Thymus (tissue), 11 donors: ENCODE results near the gene ADGRG1. TPM values are rescaled to one million over a fixed set of nuclear protein-coding genes. Genes with fewer than 3 reads are reported as not detected.

ENCODE experiments used
- DNase-seq, 9 donors: peaks; one replicate each; pipeline ENCODE4 v3.0.0-alpha.2; 2013; ENCODE audit warnings: low spot score in 9 of 9, low read depth in 6 of 9, missing footprints in 1 of 9
- H3K27ac ChIP-seq, 2 donors: one replicate each; pipeline ENCODE4 v1.5.1; 2013; ENCODE audit warnings: control low read depth in 1 of 2, low read depth in 1 of 2, low read length in 1 of 2, mild to moderate bottlenecking in 1 of 2, moderate library complexity in 1 of 2
- H3K27me3 ChIP-seq, 2 donors: one replicate each; pipeline ENCODE4 v1.5.1; 2013; ENCODE audit warnings: low read length in 1 of 2; ENCODE audit not compliant: control insufficient read depth in 2 of 2, insufficient read depth in 1 of 2
- H3K36me3 ChIP-seq, 2 donors: one replicate each; pipeline ENCODE4 v1.5.1; 2013; ENCODE audit warnings: low read length in 1 of 2, mild to moderate bottlenecking in 1 of 2, moderate library complexity in 1 of 2; ENCODE audit not compliant: control insufficient read depth in 2 of 2, insufficient read depth in 2 of 2
- H3K4me1 ChIP-seq, 2 donors: one replicate each; pipeline ENCODE4 v1.5.1; 2013; ENCODE audit warnings: low read length in 2 of 2; ENCODE audit not compliant: control insufficient read depth in 2 of 2, insufficient read depth in 2 of 2
- H3K4me3 ChIP-seq, 2 donors: one replicate each; pipeline ENCODE4 v1.5.1; 2013; ENCODE audit warnings: low read length in 2 of 2, control low read depth in 1 of 2, mild to moderate bottlenecking in 1 of 2
- H3K9me3 ChIP-seq, 2 donors: one replicate each; pipeline ENCODE4 v1.5.1; 2013; ENCODE audit warnings: low read length in 1 of 2, mild to moderate bottlenecking in 1 of 2; ENCODE audit not compliant: control insufficient read depth in 2 of 2, insufficient read depth in 1 of 2
- WGBS: extraction: QIAGEN DNeasy Blood & Tissue Kit; methylation state at CpG from one replicate; pipeline ENCODE4 v1.1.7; 2013; 5-methylcytosine and 5-hydroxymethylcytosine counted together
- polyA plus RNA-seq: library from polyadenylated mRNA; stranded (reverse); fragments of 200-250 nt; gene quantifications from one replicate; pipeline ENCODE4 v1.2.3, GENCODE V29; 2013
- total RNA-seq: library from RNA; stranded (reverse); fragments of 120-200 nt; gene quantifications from one replicate; pipeline ENCODE4 v1.2.4, GENCODE V29; 2013
- donor health status: healthy.

Gene ADGRG1
- total and polyA plus RNA-seq, 2 donors = 5.1 to 15.7 TPM

DNA sequence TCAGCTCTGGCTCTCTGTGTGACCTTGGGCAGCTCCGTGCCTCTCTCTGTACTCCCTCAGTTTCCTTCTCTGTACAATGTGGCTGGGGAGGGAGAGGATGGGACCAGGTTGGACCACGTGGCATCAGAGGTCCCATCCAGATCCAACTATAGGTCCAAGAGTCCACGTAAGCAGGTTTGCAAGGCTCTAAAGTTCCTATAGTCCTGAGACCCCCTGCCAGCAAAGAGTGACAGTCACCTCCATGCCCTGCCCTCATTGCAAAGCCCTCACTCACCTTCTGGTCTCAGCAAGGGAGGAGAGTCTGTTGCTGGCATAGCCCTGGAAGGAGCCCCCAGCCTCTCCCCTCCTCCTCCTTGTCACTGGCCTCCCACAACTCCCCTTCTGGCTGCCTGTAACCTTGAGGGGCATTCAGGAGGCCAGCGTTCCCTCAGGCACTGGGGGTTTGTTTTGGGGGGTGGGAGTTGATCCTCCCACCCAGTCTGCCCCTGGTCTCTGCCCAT is 60.1 kb downstream of the ADGRG1 start:
- Histone ChIP-seq H3K36me3 (no peaks in the 10 kb centered on the region), H3K9me3 (peaks cover 0 to 10% of the 10 kb centered on the region in 2 donors), H3K27ac (peak overlapping the region in 1 of 2 donors; percentile 94), H3K27me3 (no peaks in the 10 kb centered on the region), H3K4me1 (peaks cover 11 to 35% of the 10 kb centered on the region in 2 donors), H3K4me3 (no peak overlapping the region)
- WGBS = 73% methylated on average over 4 of the region's 4 CpGs
- DNase-seq = peak in 1 of 9 donors; percentile 13

- H3K27ac ChIP-seq = peak overlapping the region; percentile 61 to 94
- peaks cover 0 to 10% of the 10 kb centered on the region in 2 donors for H3K9me3 ChIP-seq
- DNase-seq = peak in 4 of 9 donors; percentile 4 to 29 (median 16)
- WGBS = 21% methylated on average over 15 of the region's 15 CpGs
- peak overlapping the region; percentile 15 to 42 for H3K4me3 ChIP-seq
- no peaks in the 10 kb centered on the region for H3K36me3 ChIP-seq
- H3K4me1 ChIP-seq = peaks cover 11 to 35% of the 10 kb centered on the region in 2 donors
- H3K27me3 ChIP-seq = no peaks in the 10 kb centered on the region
These were observed 60.7 kb downstream of the ADGRG1 start for GRCh38 chr16:57688987-57689761.

DNA sequence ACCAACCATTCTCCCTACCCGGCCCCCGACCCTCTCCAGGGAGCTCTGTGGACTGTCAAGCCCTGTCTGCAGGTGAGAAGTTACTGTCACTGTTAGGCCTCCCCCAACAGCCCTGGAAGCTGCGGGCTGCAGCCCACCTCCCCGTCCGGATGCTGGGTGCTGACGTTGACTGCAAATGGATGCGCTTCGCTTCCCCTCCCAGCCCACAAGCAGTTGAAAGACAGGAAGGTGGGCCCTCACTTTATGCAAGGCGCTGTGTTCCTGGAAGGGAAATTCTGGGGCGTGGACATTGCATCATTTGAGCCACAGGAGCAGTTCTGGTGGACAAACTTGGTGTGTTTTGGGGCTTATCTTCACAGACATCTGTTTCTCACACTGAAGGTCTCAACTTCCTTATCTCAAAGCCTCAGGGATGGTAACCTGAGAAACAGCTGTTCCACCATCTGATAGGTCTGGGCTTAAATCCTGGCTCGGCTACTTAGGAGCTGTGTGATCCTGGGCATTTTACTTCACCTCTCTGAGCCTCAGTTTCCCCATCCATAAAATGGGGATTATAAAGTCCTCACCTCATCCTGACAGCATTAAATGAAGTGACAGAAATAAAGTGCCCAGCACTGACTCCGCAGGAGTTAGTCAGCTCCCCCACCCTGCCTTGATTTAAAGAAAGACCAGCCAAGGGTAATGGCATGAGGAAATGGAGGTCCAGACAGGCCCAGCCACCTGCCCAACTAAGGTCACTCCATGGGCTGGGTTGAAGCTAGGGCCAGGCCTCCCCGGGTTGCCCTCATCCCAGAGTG is 61.5 kb downstream of the ADGRG1 start:
- 14% methylated on average over 13 of the region's 13 CpGs for WGBS

DNA sequence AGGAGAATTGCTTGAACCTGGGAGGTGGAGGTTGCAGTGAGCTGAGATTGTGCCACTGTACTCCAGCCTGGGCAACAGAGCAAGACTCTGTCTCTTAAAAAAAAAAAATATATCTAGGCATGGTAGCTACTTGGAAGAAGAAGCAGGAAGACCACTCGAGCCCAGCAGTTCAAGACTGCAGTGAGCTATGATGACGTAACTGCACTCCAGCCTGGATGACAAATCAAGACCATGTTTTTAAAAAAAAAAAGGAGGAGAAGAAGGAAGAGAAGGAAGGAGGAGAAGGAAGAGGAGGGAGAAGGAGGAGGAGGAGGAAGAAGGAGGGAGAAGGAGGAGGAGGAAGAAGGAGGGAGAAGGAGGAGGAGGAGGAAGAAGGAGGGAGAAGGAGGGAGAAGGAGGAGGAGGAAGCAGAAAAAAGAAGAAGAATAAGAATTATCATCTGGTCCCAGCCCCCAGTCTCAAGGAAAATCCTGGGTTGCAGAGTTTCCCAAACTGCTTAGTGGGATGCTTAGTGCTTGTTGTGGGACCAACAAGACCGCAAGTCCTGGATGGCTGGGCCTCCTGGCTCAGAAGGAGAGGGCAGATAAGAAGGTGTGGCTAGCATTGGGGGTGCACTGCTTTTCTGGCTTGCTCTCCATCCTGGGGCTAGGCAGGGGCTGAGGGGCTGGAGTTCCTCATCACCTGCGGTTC is 62.5 kb downstream of the ADGRG1 start:
- Histone ChIP-seq H3K27ac (no peak overlapping the region), H3K4me3 (no peak overlapping the region), H3K9me3 (peaks cover 0 to 5% of the 10 kb centered on the region in 2 donors), H3K4me1 (peaks cover 18 to 48% of the 10 kb centered on the region in 2 donors), H3K36me3 (no peaks in the 10 kb centered on the region), H3K27me3 (no peaks in the 10 kb centered on the region)
- 82% methylated on average over 4 of the region's 4 CpGs for WGBS
- DNase-seq = no peak

More for the DNA sequence above, 61.5 kb downstream of the ADGRG1 start:
- peak overlapping the region; percentile 84 to 94 for H3K27ac ChIP-seq
- peaks cover 14 to 43% of the 10 kb centered on the region in 2 donors for H3K4me1 ChIP-seq
- H3K4me3 ChIP-seq = peak overlapping the region; percentile 15 to 42
- DNase-seq = peak; percentile 55 to 92 (median 76)
- H3K36me3 ChIP-seq = no peaks in the 10 kb centered on the region
- peaks cover 0 to 10% of the 10 kb centered on the region in 2 donors for H3K9me3 ChIP-seq
- H3K27me3 ChIP-seq = no peaks in the 10 kb centered on the region

- DNase-seq = no peak
- H3K27me3 ChIP-seq = no peaks in the 10 kb centered on the region
- no peak overlapping the region for H3K4me3 ChIP-seq
- H3K4me1 ChIP-seq = peaks cover 18 to 46% of the 10 kb centered on the region in 2 donors
- 90% methylated on average over 2 of the region's 2 CpGs for WGBS
- peaks cover 0 to 5% of the 10 kb centered on the region in 2 donors for H3K9me3 ChIP-seq
- H3K27ac ChIP-seq = no peak overlapping the region
- no peaks in the 10 kb centered on the region for H3K36me3 ChIP-seq
These were observed 64.2 kb downstream of the ADGRG1 start for GRCh38 chr16:57692636-57693035.

GRCh38 chr16:57693550-57693949 is 65.1 kb downstream of the ADGRG1 start:
- H3K27ac ChIP-seq = no peak overlapping the region
- WGBS = 92% methylated on average over 4 of the region's 4 CpGs
- no peaks in the 10 kb centered on the region for H3K36me3 ChIP-seq
- DNase-seq = no peak
- peaks cover 0 to 5% of the 10 kb centered on the region in 2 donors for H3K9me3 ChIP-seq
- no peak overlapping the region for H3K4me3 ChIP-seq
- no peaks in the 10 kb centered on the region for H3K27me3 ChIP-seq
- H3K4me1 ChIP-seq = peaks cover 18 to 40% of the 10 kb centered on the region in 2 donors

- Histone ChIP-seq H3K27me3 (no peaks in the 10 kb centered on the region), H3K4me3 (peak overlapping the region in 1 of 2 donors; percentile 49), H3K9me3 (peaks cover 0 to 3% of the 10 kb centered on the region in 2 donors), H3K4me1 (peaks cover 18 to 33% of the 10 kb centered on the region in 2 donors), H3K36me3 (no peaks in the 10 kb centered on the region), H3K27ac (no peak overlapping the region)
- WGBS = 70% methylated on average over 10 of the region's 10 CpGs
- DNase-seq = no peak
These were observed 65.8 kb downstream of the ADGRG1 start for GRCh38 chr16:57694231-57694724.

- Histone ChIP-seq H3K36me3 (no peaks in the 10 kb centered on the region), H3K4me3 (peak within 1 kb of the TSS; percentile 34 to 49), H3K27ac (peak within 1 kb of the TSS in 1 of 2 donors; percentile 45), H3K4me1 (peaks cover 12 to 26% of the 10 kb centered on the region in 2 donors), H3K27me3 (no peaks in the 10 kb centered on the region), H3K9me3 (no peaks in the 10 kb centered on the region)
- WGBS = 20% methylated on average over 8 of the region's 8 CpGs
- peak; percentile 60 to 87 (median 73) for DNase-seq
These were observed 66.6 kb downstream of the ADGRG1 start, which contains the start of gene DRC7 for GRCh38 chr16:57694725-57695679. DRC7 (plus strand) TSS chr16:57694806; CDS start chr16:57697950, 3,144 bp downstream.
